ENCODE data around the gene MRC2. TPM values are rescaled to one million over a fixed set of nuclear protein-coding genes. Genes with fewer than 3 reads are reported as not detected.
A peak's percentile ranks its signal among the peaks of the same experiment; 100 is the strongest.

Gene MRC2
- total RNA-seq, 4 donors from 2014 or later: 23.3 to 59.8 (median 39.9) TPM

GRCh38 chr17:62625184-62625869 is 2.1 kb upstream of the MRC2 start:
- Histone ChIP-seq H3K27me3 (peaks cover 47% of the 10 kb centered on the region), H3K4me3 (no peak overlapping the region), H3K9me3 (no peaks in the 10 kb centered on the region), H3K27ac (no peak overlapping the region), H3K36me3 (peaks cover 0 to 12% of the 10 kb centered on the region in 2 donors), H3K4me1 (peaks cover 0 to 52% (median 6%) of the 10 kb centered on the region in 3 donors)
- ATAC-seq: no peak
- 88 to 93% methylated on average over 3 to 7 of the region's 19 CpGs for WGBS, 2 donors (ENCODE audit: low coverage in 1 of 2)
- TF ChIP-seq POLR2A (IDR thresholded peaks at IDR 0.05): no peak
- TF ChIP-seq, protein P1, sequence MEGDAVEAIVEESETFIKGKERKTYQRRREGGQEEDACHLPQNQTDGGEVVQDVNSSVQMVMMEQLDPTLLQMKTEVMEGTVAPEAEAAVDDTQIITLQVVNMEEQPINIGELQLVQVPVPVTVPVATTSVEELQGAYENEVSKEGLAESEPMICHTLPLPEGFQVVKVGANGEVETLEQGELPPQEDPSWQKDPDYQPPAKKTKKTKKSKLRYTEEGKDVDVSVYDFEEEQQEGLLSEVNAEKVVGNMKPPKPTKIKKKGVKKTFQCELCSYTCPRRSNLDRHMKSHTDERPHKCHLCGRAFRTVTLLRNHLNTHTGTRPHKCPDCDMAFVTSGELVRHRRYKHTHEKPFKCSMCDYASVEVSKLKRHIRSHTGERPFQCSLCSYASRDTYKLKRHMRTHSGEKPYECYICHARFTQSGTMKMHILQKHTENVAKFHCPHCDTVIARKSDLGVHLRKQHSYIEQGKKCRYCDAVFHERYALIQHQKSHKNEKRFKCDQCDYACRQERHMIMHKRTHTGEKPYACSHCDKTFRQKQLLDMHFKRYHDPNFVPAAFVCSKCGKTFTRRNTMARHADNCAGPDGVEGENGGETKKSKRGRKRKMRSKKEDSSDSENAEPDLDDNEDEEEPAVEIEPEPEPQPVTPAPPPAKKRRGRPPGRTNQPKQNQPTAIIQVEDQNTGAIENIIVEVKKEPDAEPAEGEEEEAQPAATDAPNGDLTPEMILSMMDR (IDR thresholded peaks at IDR 0.05): no peak
- TF ChIP-seq EP300 (IDR thresholded peaks at IDR 0.05): no peak
- no peak for TF ChIP-seq POLR2AphosphoS5 (IDR thresholded peaks at IDR 0.05)

- ATAC-seq: no peak
- TF ChIP-seq POLR2AphosphoS5 (IDR thresholded peaks at IDR 0.05) (no peak), POLR2A (IDR thresholded peaks at IDR 0.05) (no peak), EP300 (IDR thresholded peaks at IDR 0.05) (no peak)
- TF ChIP-seq, protein P1 (IDR thresholded peaks at IDR 0.05): no peak
- H3K27me3 ChIP-seq: peaks cover 53% of the 10 kb centered on the region
- H3K4me3 ChIP-seq: no peak overlapping the region
- H3K9me3 ChIP-seq: no peaks in the 10 kb centered on the region
- peaks cover 0 to 56% (median 6%) of the 10 kb centered on the region in 3 donors for H3K4me1 ChIP-seq
- WGBS, 2 donors (ENCODE audit: low coverage in 1 of 2): 60% methylated on average over 1 of the region's 4 CpGs; no CpG with 5 or more reads in 1 of the 2 donors
- peaks cover 0 to 12% of the 10 kb centered on the region in 2 donors for H3K36me3 ChIP-seq
- H3K27ac ChIP-seq: peak overlapping the region in 2 of 4 donors; percentile 86 to 89
These were observed 1.6 kb upstream of the MRC2 start for GRCh38 chr17:62625870-62626200.

DNA sequence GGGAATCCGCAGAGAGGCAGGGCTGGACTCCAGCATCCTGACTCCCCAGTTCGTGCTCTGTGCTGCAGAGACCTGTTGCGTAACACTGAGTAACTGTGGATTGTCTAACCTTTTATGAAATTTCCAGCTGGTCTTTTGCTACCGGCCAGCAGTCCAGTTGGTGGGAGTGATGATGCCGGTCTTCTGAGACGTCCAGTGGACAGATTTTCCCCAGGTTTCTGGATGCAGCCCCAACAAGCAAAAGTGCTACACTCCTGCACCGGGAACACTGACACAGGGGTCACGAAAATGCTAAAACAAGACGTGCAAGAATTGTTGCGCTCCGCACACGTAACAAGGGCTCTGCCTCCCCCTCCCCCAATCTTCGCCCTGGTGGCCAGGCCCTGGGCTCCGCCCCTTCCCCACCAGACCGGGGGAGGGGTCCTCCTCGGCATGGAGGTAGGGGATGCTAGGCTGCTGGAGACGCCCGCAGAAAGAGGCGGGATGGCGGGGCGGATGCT is 701 bp upstream of the MRC2 start:
- TF ChIP-seq EP300 (IDR thresholded peaks at IDR 0.05): no peak
- TF ChIP-seq, protein P1 (IDR thresholded peaks at IDR 0.05): no peak
- no peak for TF ChIP-seq POLR2A (IDR thresholded peaks at IDR 0.05)
- TF ChIP-seq POLR2AphosphoS5 (IDR thresholded peaks at IDR 0.05): peak; percentile 64
- Histone ChIP-seq H3K27me3 (peaks cover 53% of the 10 kb centered on the region), H3K4me3 (peak overlapping the region; percentile 26 to 66), H3K36me3 (peaks cover 0 to 12% of the 10 kb centered on the region in 2 donors), H3K4me1 (peaks cover 0 to 56% (median 6%) of the 10 kb centered on the region in 3 donors), H3K27ac (peak overlapping the region in 3 of 4 donors; percentile 85 to 89 (median 86)), H3K9me3 (no peaks in the 10 kb centered on the region)
- peak; percentile 73 for ATAC-seq
- WGBS, 2 donors (ENCODE audit: low coverage in 1 of 2): no CpG with 5 or more reads among the region's 21 CpGs

GRCh38 chr17:62627904-62628633 is 599 bp downstream of the MRC2 start:
- Histone ChIP-seq H3K4me1 (peaks cover 0 to 57% (median 6%) of the 10 kb centered on the region in 3 donors), H3K27me3 (peaks cover 53% of the 10 kb centered on the region), H3K27ac (peak overlapping the region; percentile 12 to 89 (median 86)), H3K36me3 (peaks cover 0 to 12% of the 10 kb centered on the region in 2 donors), H3K9me3 (no peaks in the 10 kb centered on the region), H3K4me3 (peak overlapping the region; percentile 26 to 66)
- TF ChIP-seq POLR2AphosphoS5 (IDR thresholded peaks at IDR 0.05) (peak; percentile 11), POLR2A (IDR thresholded peaks at IDR 0.05) (peak in 1 of 2 donors; percentile 29)
- TF ChIP-seq, protein P1 (IDR thresholded peaks at IDR 0.05): no peak
- WGBS, 2 donors (ENCODE audit: low coverage in 1 of 2): 4% methylated on average over 14 of the region's 61 CpGs; no CpG with 5 or more reads in 1 of the 2 donors
- peak; percentile 39 for ATAC-seq

All from gastroesophageal sphincter (tissue), 4 donors.